HEK293 (cell line): ENCODE data around the gene PTPN6.

ENCODE experiments used
- ELK4 ChIP-seq: IDR thresholded peaks from 2 replicates; pipeline ENCODE4 v1.6.1; 2011; ENCODE audit warnings: mild to moderate bottlenecking, low read depth, low read length, borderline replicate concordance
- GFI1B ChIP-seq: fragments of 450-650 bp; formaldehyde crosslinking; IDR thresholded peaks from 2 replicates; pipeline ENCODE4 v1.5.1; 2016; ENCODE audit warnings: missing biosample characterization, missing genetic modification characterization
- HOXA7 ChIP-seq: sonication (generic); formaldehyde crosslinking; IDR thresholded peaks from 2 replicates; pipeline ENCODE4 v1.8.1; 2022; ENCODE audit warnings: missing genetic modification reagents, borderline replicate concordance
- HOXD13 ChIP-seq: sonication (generic); formaldehyde crosslinking; IDR thresholded peaks from 2 replicates; pipeline ENCODE4 v1.8.0; 2022; ENCODE audit warnings: missing genetic modification reagents, borderline replicate concordance
- KLF9 ChIP-seq: fragments of 450-650 bp; formaldehyde crosslinking; IDR thresholded peaks from 2 replicates; pipeline ENCODE4 v1.5.1; 2016; ENCODE audit warnings: missing biosample characterization, missing genetic modification characterization, low read depth
- MEIS1 ChIP-seq: sonication (generic); formaldehyde crosslinking; IDR thresholded peaks from 2 replicates; pipeline ENCODE4 v1.8.1; 2022; ENCODE audit warnings: missing genetic modification reagents, mild to moderate bottlenecking, borderline replicate concordance
- MZF1 ChIP-seq: fragments of 450-650 bp; formaldehyde crosslinking; IDR thresholded peaks from 2 replicates; pipeline ENCODE4 v1.5.1; 2017; ENCODE audit warnings: missing biosample characterization, missing genetic modification characterization, borderline replicate concordance
- OSR2 ChIP-seq: fragments of 450-650 bp; formaldehyde crosslinking; IDR thresholded peaks from 2 replicates; pipeline ENCODE4 v1.5.1; 2016; ENCODE audit warnings: missing biosample characterization, missing genetic modification characterization
- ZBTB26 ChIP-seq: fragments of 450-650 bp; formaldehyde crosslinking; optimal IDR thresholded peaks from 2 replicates; pipeline ENCODE3; 2016; ENCODE audit warnings: missing biosample characterization, mild to moderate bottlenecking, missing genetic modification characterization
- ZBTB48 ChIP-seq: fragments of 450-650 bp; formaldehyde crosslinking; IDR thresholded peaks from 2 replicates; pipeline ENCODE4 v1.5.1; 2016; ENCODE audit warnings: missing biosample characterization, missing genetic modification characterization
- ZBTB6 ChIP-seq: fragments of 450-650 bp; formaldehyde crosslinking; IDR thresholded peaks from 2 replicates; pipeline ENCODE4 v1.5.1; 2017; ENCODE audit warnings: missing biosample characterization, missing genetic modification characterization
- ZFP37 ChIP-seq: fragments of 450-650 bp; formaldehyde crosslinking; IDR thresholded peaks from 2 replicates; pipeline ENCODE4 v1.5.1; 2016; ENCODE audit warnings: missing biosample characterization, missing genetic modification characterization
- ZNF114 ChIP-seq: fragments of 450-650 bp; formaldehyde crosslinking; IDR thresholded peaks from 2 replicates; pipeline ENCODE4 v1.5.0; 2017; ENCODE audit warnings: missing biosample characterization, missing genetic modification characterization
- ZNF132 ChIP-seq: fragments of 450-650 bp; formaldehyde crosslinking; IDR thresholded peaks from 2 replicates; pipeline ENCODE4 v1.5.1; 2017; ENCODE audit warnings: missing biosample characterization, missing genetic modification characterization, borderline replicate concordance
- ZNF140 ChIP-seq: fragments of 450-650 bp; formaldehyde crosslinking; IDR thresholded peaks from 2 replicates; pipeline ENCODE4 v1.5.1; 2016; ENCODE audit warnings: missing biosample characterization, missing genetic modification characterization
- ZNF157 ChIP-seq: fragments of 450-650 bp; formaldehyde crosslinking; IDR thresholded peaks from 2 replicates; pipeline ENCODE4 v1.5.1; 2016; ENCODE audit warnings: missing biosample characterization, missing genetic modification characterization
- ZNF19 ChIP-seq: fragments of 450-650 bp; formaldehyde crosslinking; IDR thresholded peaks from 2 replicates; pipeline ENCODE4; 2016; ENCODE audit warnings: missing biosample characterization, missing genetic modification characterization, low read depth
- ZNF2 ChIP-seq: fragments of 450-650 bp; formaldehyde crosslinking; IDR thresholded peaks from 2 replicates; pipeline ENCODE4 v1.5.1; 2016; ENCODE audit warnings: missing biosample characterization, missing genetic modification characterization
- ZNF23 ChIP-seq: fragments of 450-650 bp; formaldehyde crosslinking; IDR thresholded peaks from 2 replicates; pipeline ENCODE4 v1.5.1; 2016; ENCODE audit warnings: missing biosample characterization, missing genetic modification characterization, borderline replicate concordance
- ZNF24 ChIP-seq: fragments of 450-650 bp; formaldehyde crosslinking; IDR thresholded peaks from 2 replicates; pipeline ENCODE4 v1.5.1; 2016; ENCODE audit warnings: missing biosample characterization, missing genetic modification characterization
- ZNF274 ChIP-seq, 2 experiments: fragments of 200-500 bp in 1 of 2; fragments of 450-650 bp in 1 of 2; sonication (Bioruptor generic) in 1 of 2; formaldehyde crosslinking in 1 of 2; IDR thresholded peaks; 2 replicates each; pipeline versions ENCODE4 v1.5.1 to v1.6.1; 2014 to 2016; ENCODE audit warnings: borderline replicate concordance in 1 of 2, inconsistent platforms in 1 of 2, low read length in 1 of 2, missing biosample characterization in 1 of 2, missing genetic modification characterization in 1 of 2
- ZNF292 ChIP-seq: fragments of 450-650 bp; formaldehyde crosslinking; IDR thresholded peaks from 2 replicates; pipeline ENCODE4 v1.5.1; 2016; ENCODE audit warnings: low read depth, missing biosample characterization, missing genetic modification characterization, borderline replicate concordance
- ZNF341 ChIP-seq: fragments of 450-650 bp; formaldehyde crosslinking; IDR thresholded peaks from 2 replicates; pipeline ENCODE4; 2016; ENCODE audit warnings: low read depth, missing biosample characterization, missing genetic modification characterization
- ZNF350 ChIP-seq: fragments of 450-650 bp; formaldehyde crosslinking; IDR thresholded peaks from 2 replicates; pipeline ENCODE4 v1.5.0; 2017; ENCODE audit warnings: missing biosample characterization, mild to moderate bottlenecking, missing genetic modification characterization
- ZNF391 ChIP-seq: fragments of 450-650 bp; formaldehyde crosslinking; IDR thresholded peaks from 2 replicates; pipeline ENCODE4 v1.5.1; 2016; ENCODE audit warnings: low read depth, missing biosample characterization, missing genetic modification characterization, borderline replicate concordance
- ZNF394 ChIP-seq: fragments of 450-650 bp; formaldehyde crosslinking; IDR thresholded peaks from 2 replicates; pipeline ENCODE4 v1.5.1; 2016; ENCODE audit warnings: missing biosample characterization, missing genetic modification characterization, mild to moderate bottlenecking, moderate library complexity, borderline replicate concordance
- ZNF404 ChIP-seq: fragments of 450-650 bp; formaldehyde crosslinking; IDR thresholded peaks from 2 replicates; pipeline ENCODE4 v1.5.1; 2017; ENCODE audit warnings: missing biosample characterization, missing genetic modification characterization
- ZNF426 ChIP-seq: fragments of 450-650 bp; formaldehyde crosslinking; IDR thresholded peaks from 2 replicates; pipeline ENCODE4 v1.5.1; 2017; ENCODE audit warnings: missing biosample characterization, missing genetic modification characterization, mild to moderate bottlenecking, inconsistent platforms, moderate library complexity
- ZNF433 ChIP-seq: fragments of 450-650 bp; formaldehyde crosslinking; IDR thresholded peaks from 2 replicates; pipeline ENCODE4 v1.5.1; 2016; ENCODE audit warnings: missing biosample characterization, missing genetic modification characterization, low read depth
- ZNF530 ChIP-seq: fragments of 450-650 bp; formaldehyde crosslinking; IDR thresholded peaks from 2 replicates; pipeline ENCODE4 v1.5.1; 2016; ENCODE audit warnings: low read depth, missing biosample characterization, missing genetic modification characterization
- ZNF549 ChIP-seq: fragments of 450-650 bp; IDR thresholded peaks from 2 replicates; pipeline ENCODE4 v1.5.1; 2018; ENCODE audit warnings: missing biosample characterization, missing genetic modification characterization, mild to moderate bottlenecking, inconsistent platforms, moderate library complexity
- ZNF585B ChIP-seq: fragments of 450-650 bp; formaldehyde crosslinking; IDR thresholded peaks from 2 replicates; pipeline ENCODE4 v1.5.1; 2016; ENCODE audit warnings: missing biosample characterization, missing genetic modification characterization
- ZNF654 ChIP-seq: fragments of 450-650 bp; formaldehyde crosslinking; IDR thresholded peaks from 2 replicates; pipeline ENCODE4 v1.5.1; 2016; ENCODE audit warnings: low read depth, missing biosample characterization, missing genetic modification characterization
- ZNF707 ChIP-seq: fragments of 450-650 bp; formaldehyde crosslinking; IDR thresholded peaks from 2 replicates; pipeline ENCODE4 v1.5.1; 2016; ENCODE audit warnings: missing biosample characterization, missing genetic modification characterization
- ZNF830 ChIP-seq: fragments of 450-650 bp; IDR thresholded peaks from 2 replicates; pipeline ENCODE4 v1.5.0; 2018; ENCODE audit warnings: missing biosample characterization, missing genetic modification characterization, low read depth, mild to moderate bottlenecking, moderate library complexity
- ZNF837 ChIP-seq: fragments of 450-650 bp; formaldehyde crosslinking; IDR thresholded peaks from 2 replicates; pipeline ENCODE4 v1.5.1; 2016; ENCODE audit warnings: missing biosample characterization, missing genetic modification characterization
- ZSCAN16 ChIP-seq: fragments of 450-650 bp; formaldehyde crosslinking; IDR thresholded peaks from 2 replicates; pipeline ENCODE4 v1.5.1; 2016; ENCODE audit warnings: missing biosample characterization, missing genetic modification characterization
- ZXDB ChIP-seq: fragments of 450-650 bp; formaldehyde crosslinking; IDR thresholded peaks from 2 replicates; pipeline ENCODE4 v1.5.1; 2016; ENCODE audit warnings: missing biosample characterization, missing genetic modification characterization

Gene PTPN6

GRCh38 chr12:6946033-6946919 is 4.9 kb upstream of the PTPN6 start (continued):
- TF ChIP-seq ZNF549 (no peak), MEIS1 (CRISPR knock-in tag) (no peak), HOXD13 (CRISPR knock-in tag) (no peak), ZNF404 (no peak), ZFP37 (no peak), ZNF292 (no peak), ZBTB6 (peak; percentile 85), ZNF341 (tag by site-specific recombination) (peak; percentile 82), MZF1 (tag by site-specific recombination) (no peak), ZBTB48 (tag by site-specific recombination) (peak; percentile 43; the same call in 1 of the 2 replicates), ZNF654 (tag by site-specific recombination) (no peak), ZNF23 (tag by site-specific recombination) (no peak), ZNF433 (no peak), ZNF24 (tag by site-specific recombination) (no peak), ZNF830 (tag by site-specific recombination) (no peak), ZNF274 (IDR thresholded peaks at IDR 0.05; ENCODE audit: low read length) (no peak), ZNF274 (tag by site-specific recombination; IDR thresholded peaks at IDR 0.05; ENCODE audit: borderline replicate concordance) (no peak), ZNF837 (tag by site-specific recombination) (no peak), ZNF707 (no peak), ELK4 (no peak), KLF9 (tag by site-specific recombination) (peak; percentile 78), GFI1B (tag by site-specific recombination) (no peak), HOXA7 (no peak), ZNF140 (no peak), ZNF132 (tag by site-specific recombination) (no peak), ZNF585B (tag by site-specific recombination) (no peak), ZNF391 (tag by site-specific recombination) (no peak), OSR2 (tag by site-specific recombination) (no peak; the same call in 1 of the 2 replicates), ZNF426 (tag by site-specific recombination) (no peak), ZNF394 (peak; percentile 9; the same call in 1 of the 2 replicates), ZNF2 (tag by site-specific recombination) (peak; percentile 37; the same call in 1 of the 2 replicates), ZNF19 (tag by site-specific recombination) (no peak), ZXDB (tag by site-specific recombination) (peak; percentile 42; the same call in 1 of the 2 replicates), ZSCAN16 (tag by site-specific recombination) (no peak), ZNF114 (no peak), ZBTB26 (tag by site-specific recombination) (peak; percentile 10), ZNF530 (tag by site-specific recombination) (no peak), ZNF350 (no peak), ZNF157 (tag by site-specific recombination) (no peak)
